A549 (cell line): ENCODE data around the gene CENPE. TPM values are rescaled to one million over a fixed set of nuclear protein-coding genes. Genes with fewer than 3 reads are reported as not detected.

Experiments
- ATAC-seq, 2 experiments: fragments of 200-7000 bp in 1 of 2; fragments of >200 bp in 1 of 2; cut with Nextera tagmentation in 1 of 2; cut with Tn5 transposase in 1 of 2; 3 replicates each; pipeline versions ENCODE4 v1.8.0 to v1.9.1; 2018 to 2020; ENCODE audit warnings: mild to moderate bottlenecking in 1 of 2, moderate library complexity in 1 of 2
- CTCF ChIA-PET: fragments of 300-600 bp; sonication (Branson Sonifier 250); formaldehyde crosslinking; extraction: SDS; loops from one replicate; lab custom pipeline; 2021; ENCODE audit warnings: antibody characterized with exemption, inconsistent platforms; lab: Yijun Ruan, JAX
- POLR2A ChIA-PET: fragments of 350-600 bp; formaldehyde crosslinking; extraction: SDS; loops from one replicate; lab custom pipeline; 2021; ENCODE audit warnings: antibody characterized with exemption, inconsistent platforms; lab: Yijun Ruan, JAX
- DNase-seq, 2 experiments: peaks; one replicate each; pipeline versions ENCODE4 v3.0.0 to v3.0.0-alpha.2; 2011 to 2016; ENCODE audit warnings: low read depth in 1 of 2, low spot score in 1 of 2
- FAIRE-seq: peaks from 2 replicates; lab custom pipeline; 2011; peaks lifted over from hg19 to GRCh38; lab: Jason Lieb, UNC
- H3K27ac ChIP-seq, 2 experiments: fragments of >200 bp; sonication (Bioruptor Twin); formaldehyde crosslinking; 3 replicates each; pipeline ENCODE4 v1.5.1; 2016 to 2017
- H3K4me1 ChIP-seq: fragments of >200 bp; sonication (Bioruptor Twin); formaldehyde crosslinking; 3 replicates; pipeline ENCODE4 v1.6.1; 2016
- H3K4me2 ChIP-seq: fragments of >200 bp; sonication (Bioruptor Twin); formaldehyde crosslinking; 3 replicates; pipeline ENCODE4 v1.6.1; 2016
- H3K4me3 ChIP-seq: fragments of >200 bp; sonication (Bioruptor Twin); formaldehyde crosslinking; 3 replicates; pipeline ENCODE4 v1.5.1; 2016
- H3K9me3 ChIP-seq: fragments of >200 bp; sonication (Bioruptor Twin); formaldehyde crosslinking; 3 replicates; pipeline ENCODE4 v1.6.1; 2016
- ATOH8 ChIP-seq: fragments of 250-450 bp; sonication (Bioruptor Pico); IDR thresholded peaks from 2 replicates; pipeline ENCODE4 v1.5.0; 2020; ENCODE audit warnings: low read depth, mild to moderate bottlenecking, moderate library complexity
- E2F6 ChIP-seq: IDR thresholded peaks from 2 replicates; pipeline ENCODE4 v1.6.1; 2012; ENCODE audit warnings: low read depth, borderline replicate concordance
- ESRRA ChIP-seq: fragments of 150-350 bp; IDR thresholded peaks from 2 replicates; pipeline ENCODE4 v1.6.1; 2014; ENCODE audit warnings: mild to moderate bottlenecking, low read length, borderline replicate concordance
- HDAC2 ChIP-seq: fragments of 200-600 bp; sonication (generic); IDR thresholded peaks from 2 replicates; pipeline ENCODE4 v1.6.1; 2016
- JUN ChIP-seq, 2 experiments: fragments of >200 bp; sonication (Bioruptor Twin); formaldehyde crosslinking; IDR thresholded peaks; 2 replicates in 1 of 2; 3 replicates in 1 of 2; pipeline ENCODE4 v1.6.1; 2016 to 2017
- KDM1A ChIP-seq: fragments of 200-600 bp; sonication (generic); IDR thresholded peaks from 2 replicates; pipeline ENCODE4 v1.6.1; 2016; ENCODE audit warnings: low read depth, mild to moderate bottlenecking
- KDM5A ChIP-seq: fragments of 200-600 bp; sonication (generic); IDR thresholded peaks from 2 replicates; pipeline ENCODE4 v1.6.1; 2016; ENCODE audit warnings: antibody characterized with exemption, mild to moderate bottlenecking
- MAZ ChIP-seq: fragments of 150-350 bp; IDR thresholded peaks from 2 replicates; pipeline ENCODE4 v1.6.1; 2014; ENCODE audit warnings: antibody characterized with exemption, low read depth, low read length, borderline replicate concordance
- MYC ChIP-seq: IDR thresholded peaks from 2 replicates; pipeline ENCODE4 v1.6.1; 2012; ENCODE audit warnings: mild to moderate bottlenecking, inconsistent platforms, low read length, improper control_type of control experiment, borderline replicate concordance
- NFE2L2 ChIP-seq: fragments of 150-350 bp; conservative IDR thresholded peaks from 2 replicates; pipeline ENCODE4 v1.6.1; 2014; ENCODE audit warnings: low read length
- NPAS2 ChIP-seq: fragments of 250-450 bp; sonication (Bioruptor Pico); IDR thresholded peaks from 2 replicates; pipeline ENCODE4 v1.8.0; 2022; ENCODE audit warnings: mild to moderate bottlenecking, moderate library complexity, borderline replicate concordance
- NR3C1 ChIP-seq: fragments of >200 bp; sonication (Bioruptor Twin); formaldehyde crosslinking; IDR thresholded peaks from 3 replicates; pipeline ENCODE4 v1.6.1; 2017
- PHF8 ChIP-seq: fragments of 200-600 bp; sonication (generic); IDR thresholded peaks from 2 replicates; pipeline ENCODE4 v1.6.1; 2016; ENCODE audit warnings: low read depth, mild to moderate bottlenecking, antibody characterized with exemption, moderate library complexity, borderline replicate concordance
- POLR2A ChIP-seq: IDR thresholded peaks from 2 replicates; pipeline ENCODE4 v1.6.1; 2012; ENCODE audit warnings: mild to moderate bottlenecking, low read length
- SREBF2 ChIP-seq: fragments of 450-650 bp; IDR thresholded peaks from 2 replicates; pipeline ENCODE4 v1.6.1; 2014; ENCODE audit warnings: mild to moderate bottlenecking, moderate library complexity
- ZNF302 ChIP-seq: fragments of 250-450 bp; sonication (Bioruptor Pico); IDR thresholded peaks from 2 replicates; pipeline ENCODE4 v1.9.0; 2021; ENCODE audit warnings: inconsistent platforms, mild to moderate bottlenecking, moderate library complexity
- WGBS: methylation state at CpG from one replicate; pipeline ENCODE4 v1.1.6; 2017; ENCODE audit errors: missing lambda C conversion rate; 5-methylcytosine and 5-hydroxymethylcytosine counted together
- polyA plus RNA-seq, 4 experiments: library from polyadenylated mRNA; depleted of rRNA in 3 of 4; stranded (reverse); fragments of >200 nt; fragmentation: RNase III in 1 of 4; extraction: RNeasy Plus Mini Kit Qiagen cat#74134 plus additional on column Dnase treatment in 1 of 4; gene quantifications; 2 replicates in 3 of 4; 3 replicates in 1 of 4; pipeline ENCODE4 v1.2.3, GENCODE V29; 2011 to 2017
- TF ChIP-seq, protein P1 (sequence below): IDR thresholded peaks from 2 replicates; pipeline ENCODE4 v1.6.1; 2012
- TF ChIP-seq, protein P2 (sequence below): fragments of 200-600 bp; sonication (generic); IDR thresholded peaks from 2 replicates; pipeline ENCODE4 v1.6.1; 2016; ENCODE audit warnings: antibody characterized with exemption, mild to moderate bottlenecking, moderate library complexity
- TF ChIP-seq, protein P3 (sequence below): fragments of >200 bp; sonication (Bioruptor Twin); formaldehyde crosslinking; IDR thresholded peaks from 2 replicates; pipeline ENCODE4 v1.6.1; 2016

CENPE gene
- polyA plus RNA-seq, 2 of the 4 experiments (the other 2 are of a cell fraction), result 6.3 to 15.9 TPM

GRCh38 chr4:103075894-103076746 lies 122.0 kb downstream of the CENPE start:
- 56% methylated on average over 24 of the region's 82 CpGs for WGBS
- ATAC-seq, result peak; percentile 76 to 84
- ChIA-PET CTCF (interaction anchor here (1.3 to 2.1 kb wide), 3 partner anchors 8 to 24 kb away, joined by 3 to 9 read pairs (median 4); no protein-coding TSS in a partner anchor), POLR2A (interaction anchor here (1.2 to 1.3 kb wide), 2 partner anchors 207 to 249 kb away, joined by 4 to 5 read pairs; partner anchors contain the start of genes CISD2 and UBE2D3)
- Histone ChIP-seq H3K27ac (peak overlapping the region; percentile 83 to 90), H3K4me3 (peak overlapping the region; percentile 54), H3K9me3 (no peaks in the 10 kb centered on the region), H3K4me1 (peaks cover 16% of the 10 kb centered on the region; the same call in 2 of the 3 replicates), H3K4me2 (peak overlapping the region; percentile 75)
- DNase-seq, result peak in 1 of 2 experiments; percentile 33
- no peak for FAIRE-seq
- TF ChIP-seq MYC (peak; percentile 28; the same call in 1 of the 2 replicates), POLR2A (peak; percentile 15; the same call in 1 of the 2 replicates), ATOH8 (CRISPR knock-in tag) (no peak), E2F6 (peak; percentile 29; the same call in 1 of the 2 replicates), PHF8 (peak; percentile 37), JUN (IDR thresholded peaks at IDR 0.05) (0 out of 5 replicates have a peak, but pooled peaks of 1 of the 2 experiments have one; percentile 18)
- TF ChIP-seq, protein P1, sequence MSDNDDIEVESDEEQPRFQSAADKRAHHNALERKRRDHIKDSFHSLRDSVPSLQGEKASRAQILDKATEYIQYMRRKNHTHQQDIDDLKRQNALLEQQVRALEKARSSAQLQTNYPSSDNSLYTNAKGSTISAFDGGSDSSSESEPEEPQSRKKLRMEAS, result no peak; the same call in 1 of the 2 replicates
- TF ChIP-seq, protein P2, sequence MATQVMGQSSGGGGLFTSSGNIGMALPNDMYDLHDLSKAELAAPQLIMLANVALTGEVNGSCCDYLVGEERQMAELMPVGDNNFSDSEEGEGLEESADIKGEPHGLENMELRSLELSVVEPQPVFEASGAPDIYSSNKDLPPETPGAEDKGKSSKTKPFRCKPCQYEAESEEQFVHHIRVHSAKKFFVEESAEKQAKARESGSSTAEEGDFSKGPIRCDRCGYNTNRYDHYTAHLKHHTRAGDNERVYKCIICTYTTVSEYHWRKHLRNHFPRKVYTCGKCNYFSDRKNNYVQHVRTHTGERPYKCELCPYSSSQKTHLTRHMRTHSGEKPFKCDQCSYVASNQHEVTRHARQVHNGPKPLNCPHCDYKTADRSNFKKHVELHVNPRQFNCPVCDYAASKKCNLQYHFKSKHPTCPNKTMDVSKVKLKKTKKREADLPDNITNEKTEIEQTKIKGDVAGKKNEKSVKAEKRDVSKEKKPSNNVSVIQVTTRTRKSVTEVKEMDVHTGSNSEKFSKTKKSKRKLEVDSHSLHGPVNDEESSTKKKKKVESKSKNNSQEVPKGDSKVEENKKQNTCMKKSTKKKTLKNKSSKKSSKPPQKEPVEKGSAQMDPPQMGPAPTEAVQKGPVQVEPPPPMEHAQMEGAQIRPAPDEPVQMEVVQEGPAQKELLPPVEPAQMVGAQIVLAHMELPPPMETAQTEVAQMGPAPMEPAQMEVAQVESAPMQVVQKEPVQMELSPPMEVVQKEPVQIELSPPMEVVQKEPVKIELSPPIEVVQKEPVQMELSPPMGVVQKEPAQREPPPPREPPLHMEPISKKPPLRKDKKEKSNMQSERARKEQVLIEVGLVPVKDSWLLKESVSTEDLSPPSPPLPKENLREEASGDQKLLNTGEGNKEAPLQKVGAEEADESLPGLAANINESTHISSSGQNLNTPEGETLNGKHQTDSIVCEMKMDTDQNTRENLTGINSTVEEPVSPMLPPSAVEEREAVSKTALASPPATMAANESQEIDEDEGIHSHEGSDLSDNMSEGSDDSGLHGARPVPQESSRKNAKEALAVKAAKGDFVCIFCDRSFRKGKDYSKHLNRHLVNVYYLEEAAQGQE, result 0 out of 2 replicates have a peak, but pooled peaks have one; percentile 8

- Histone ChIP-seq H3K4me1 (peaks cover 16% of the 10 kb centered on the region; the same call in 2 of the 3 replicates), H3K4me3 (peak overlapping the region; percentile 54), H3K27ac (peak overlapping the region; percentile 83 to 90), H3K9me3 (no peaks in the 10 kb centered on the region), H3K4me2 (peak overlapping the region; percentile 75)
- ATAC-seq (peak; percentile 26 to 40; a peak in 4 of 6 replicates), DNase-seq (peak in 1 of 2 experiments; percentile 31), FAIRE-seq (no peak)
- TF ChIP-seq NPAS2 (no peak), HDAC2 (no peak)
- ChIA-PET POLR2A (no interaction called here), CTCF (interaction anchor here (0.6 to 1.3 kb wide), 2 partner anchors 9 to 11 kb away, joined by 3 to 4 read pairs; no protein-coding TSS in a partner anchor)
- WGBS, result 32% methylated on average over 4 of the region's 4 CpGs
Measured at GRCh38 chr4:103075435-103075893, 122.7 kb downstream of the CENPE start.

DNA sequence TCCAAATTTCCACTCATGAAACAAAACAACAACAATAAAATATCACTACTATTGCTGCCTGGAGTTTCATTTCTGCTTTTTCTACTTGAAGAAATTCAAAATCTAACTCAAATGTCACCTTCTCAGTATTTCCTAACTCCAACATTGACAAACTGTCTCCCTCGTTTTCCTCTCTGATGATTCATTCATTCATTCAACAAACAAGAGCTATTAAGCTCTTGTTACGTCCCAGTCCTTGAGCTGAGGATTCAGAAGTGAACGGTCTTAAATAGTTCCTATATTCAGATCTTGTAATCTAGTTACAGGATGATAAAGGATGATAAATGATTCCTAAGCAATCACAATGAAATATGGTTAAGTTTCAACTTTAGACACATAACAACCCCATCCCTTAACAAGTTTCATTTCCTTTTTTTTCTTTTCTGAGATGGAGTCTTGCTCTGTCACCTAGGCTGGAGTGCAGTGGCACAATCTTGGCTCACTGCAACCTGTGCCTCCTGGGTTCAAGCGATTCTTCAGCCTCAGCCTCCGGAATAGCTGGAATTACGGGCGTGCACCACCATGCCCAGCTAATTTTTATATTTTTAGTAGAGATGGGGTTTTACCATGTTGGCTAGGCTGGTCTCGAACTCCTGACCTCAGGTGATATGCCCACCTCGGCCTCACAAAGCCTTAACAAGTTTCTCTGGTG lies 123.3 kb downstream of the CENPE start:
- no peak for ATAC-seq
- ChIA-PET POLR2A (no interaction called here), CTCF (interaction anchor here (0.6 to 1.3 kb wide), 2 partner anchors 9 to 11 kb away, joined by 3 to 4 read pairs; no protein-coding TSS in a partner anchor)
- no peak for FAIRE-seq
- peaks cover 16% of the 10 kb centered on the region; the same call in 2 of the 3 replicates for H3K4me1 ChIP-seq
- peak overlapping the region; percentile 75 for H3K4me2 ChIP-seq
- peak overlapping the region in 1 of 2 experiments; percentile 90; a peak in 1 of 6 replicates for H3K27ac ChIP-seq
- peak in 1 of 2 experiments; percentile 6 for DNase-seq
- no peaks in the 10 kb centered on the region for H3K9me3 ChIP-seq
- peak overlapping the region; percentile 54; the same call in 2 of the 3 replicates for H3K4me3 ChIP-seq
- WGBS, result 57% methylated on average over 8 of the region's 9 CpGs
- TF ChIP-seq, protein P3, sequence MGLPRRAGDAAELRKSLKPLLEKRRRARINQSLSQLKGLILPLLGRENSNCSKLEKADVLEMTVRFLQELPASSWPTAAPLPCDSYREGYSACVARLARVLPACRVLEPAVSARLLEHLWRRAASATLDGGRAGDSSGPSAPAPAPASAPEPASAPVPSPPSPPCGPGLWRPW, result no peak
- TF ChIP-seq NFE2L2 (no peak), MYC (no peak), KDM1A (no peak), E2F6 (no peak), SREBF2 (no peak), ESRRA (no peak), KDM5A (no peak), ZNF302 (CRISPR knock-in tag) (no peak), NR3C1 (no peak), MAZ (no peak)
